Ishikawa (cell line): ENCODE data around the gene CEP162.

ENCODE experiments used
- CEBPB ChIP-seq: IDR thresholded peaks from 2 replicates; pipeline ENCODE4 v1.6.1; 2012
- CREB1 ChIP-seq: IDR thresholded peaks from 2 replicates; pipeline ENCODE4 v1.6.1; 2012; ENCODE audit warnings: low read depth
- EGR1 ChIP-seq: IDR thresholded peaks from 2 replicates; pipeline ENCODE4 v1.6.1; 2012
- EP300 ChIP-seq: IDR thresholded peaks from 2 replicates; pipeline ENCODE4 v1.6.1; 2012; ENCODE audit warnings: borderline replicate concordance
- FOXM1 ChIP-seq: IDR thresholded peaks from 2 replicates; pipeline ENCODE4 v1.6.1; 2012; ENCODE audit warnings: low read depth, borderline replicate concordance
- NFIC ChIP-seq: IDR thresholded peaks from 2 replicates; pipeline ENCODE4 v1.6.1; 2012
- RAD21 ChIP-seq: IDR thresholded peaks from 2 replicates; pipeline ENCODE4 v1.6.1; 2012; ENCODE audit warnings: low read depth
- TAF1 ChIP-seq: IDR thresholded peaks from 2 replicates; pipeline ENCODE4 v1.6.1; 2012; ENCODE audit warnings: low read depth, mild to moderate bottlenecking
- TCF12 ChIP-seq: IDR thresholded peaks from 2 replicates; pipeline ENCODE4 v1.6.1; 2012; ENCODE audit warnings: low read depth
- TEAD4 ChIP-seq: IDR thresholded peaks from 2 replicates; pipeline ENCODE4 v1.6.1; 2012
- YY1 ChIP-seq: IDR thresholded peaks from 2 replicates; pipeline ENCODE4 v1.6.1; 2012; ENCODE audit warnings: low read depth
- ZBTB7A ChIP-seq: IDR thresholded peaks from 2 replicates; pipeline ENCODE4 v1.6.1; 2012; ENCODE audit warnings: low read depth
- TF ChIP-seq, protein P1 (sequence below): IDR thresholded peaks from 2 replicates; pipeline ENCODE4 v1.6.1; 2012
- TF ChIP-seq, protein P2 (sequence below): IDR thresholded peaks from 2 replicates; pipeline ENCODE4 v1.6.1; 2012; ENCODE audit warnings: low read depth, mild to moderate bottlenecking
- TF ChIP-seq, protein P3 (sequence below): IDR thresholded peaks from 2 replicates; pipeline ENCODE4 v1.6.1; 2012

The CEP162 gene

DNA sequence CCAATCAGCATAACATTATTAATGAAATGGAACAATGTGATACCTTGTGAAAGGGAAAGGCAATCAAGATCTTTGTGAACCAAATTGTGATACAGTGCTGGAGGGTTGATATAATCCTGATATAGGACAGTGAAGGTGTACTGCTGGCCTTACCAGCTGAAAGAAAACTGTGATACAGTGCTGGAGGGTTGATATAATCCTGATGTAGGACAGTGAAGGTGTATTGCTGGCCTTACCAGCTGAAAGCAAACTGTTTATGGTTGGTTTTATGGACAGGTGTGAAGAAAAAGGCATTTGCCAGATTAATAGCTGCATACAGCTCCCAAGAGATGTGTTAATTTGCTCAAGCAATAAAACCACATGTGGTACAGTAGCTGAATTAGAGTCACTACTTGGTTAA lies 119.9 kb downstream of the CEP162 start:
- TF ChIP-seq YY1 (no peak), EP300 (no peak), NFIC (no peak), CEBPB (no peak), FOXM1 (no peak), CREB1 (no peak), RAD21 (no peak), TAF1 (no peak), TEAD4 (no peak), TCF12 (no peak), EGR1 (no peak), ZBTB7A (no peak)
- TF ChIP-seq, protein P1, sequence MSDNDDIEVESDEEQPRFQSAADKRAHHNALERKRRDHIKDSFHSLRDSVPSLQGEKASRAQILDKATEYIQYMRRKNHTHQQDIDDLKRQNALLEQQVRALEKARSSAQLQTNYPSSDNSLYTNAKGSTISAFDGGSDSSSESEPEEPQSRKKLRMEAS: no peak
- TF ChIP-seq, protein P2, sequence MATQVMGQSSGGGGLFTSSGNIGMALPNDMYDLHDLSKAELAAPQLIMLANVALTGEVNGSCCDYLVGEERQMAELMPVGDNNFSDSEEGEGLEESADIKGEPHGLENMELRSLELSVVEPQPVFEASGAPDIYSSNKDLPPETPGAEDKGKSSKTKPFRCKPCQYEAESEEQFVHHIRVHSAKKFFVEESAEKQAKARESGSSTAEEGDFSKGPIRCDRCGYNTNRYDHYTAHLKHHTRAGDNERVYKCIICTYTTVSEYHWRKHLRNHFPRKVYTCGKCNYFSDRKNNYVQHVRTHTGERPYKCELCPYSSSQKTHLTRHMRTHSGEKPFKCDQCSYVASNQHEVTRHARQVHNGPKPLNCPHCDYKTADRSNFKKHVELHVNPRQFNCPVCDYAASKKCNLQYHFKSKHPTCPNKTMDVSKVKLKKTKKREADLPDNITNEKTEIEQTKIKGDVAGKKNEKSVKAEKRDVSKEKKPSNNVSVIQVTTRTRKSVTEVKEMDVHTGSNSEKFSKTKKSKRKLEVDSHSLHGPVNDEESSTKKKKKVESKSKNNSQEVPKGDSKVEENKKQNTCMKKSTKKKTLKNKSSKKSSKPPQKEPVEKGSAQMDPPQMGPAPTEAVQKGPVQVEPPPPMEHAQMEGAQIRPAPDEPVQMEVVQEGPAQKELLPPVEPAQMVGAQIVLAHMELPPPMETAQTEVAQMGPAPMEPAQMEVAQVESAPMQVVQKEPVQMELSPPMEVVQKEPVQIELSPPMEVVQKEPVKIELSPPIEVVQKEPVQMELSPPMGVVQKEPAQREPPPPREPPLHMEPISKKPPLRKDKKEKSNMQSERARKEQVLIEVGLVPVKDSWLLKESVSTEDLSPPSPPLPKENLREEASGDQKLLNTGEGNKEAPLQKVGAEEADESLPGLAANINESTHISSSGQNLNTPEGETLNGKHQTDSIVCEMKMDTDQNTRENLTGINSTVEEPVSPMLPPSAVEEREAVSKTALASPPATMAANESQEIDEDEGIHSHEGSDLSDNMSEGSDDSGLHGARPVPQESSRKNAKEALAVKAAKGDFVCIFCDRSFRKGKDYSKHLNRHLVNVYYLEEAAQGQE: no peak
- TF ChIP-seq, protein P3, sequence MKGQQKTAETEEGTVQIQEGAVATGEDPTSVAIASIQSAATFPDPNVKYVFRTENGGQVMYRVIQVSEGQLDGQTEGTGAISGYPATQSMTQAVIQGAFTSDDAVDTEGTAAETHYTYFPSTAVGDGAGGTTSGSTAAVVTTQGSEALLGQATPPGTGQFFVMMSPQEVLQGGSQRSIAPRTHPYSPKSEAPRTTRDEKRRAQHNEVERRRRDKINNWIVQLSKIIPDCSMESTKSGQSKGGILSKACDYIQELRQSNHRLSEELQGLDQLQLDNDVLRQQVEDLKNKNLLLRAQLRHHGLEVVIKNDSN: no peak

DNA sequence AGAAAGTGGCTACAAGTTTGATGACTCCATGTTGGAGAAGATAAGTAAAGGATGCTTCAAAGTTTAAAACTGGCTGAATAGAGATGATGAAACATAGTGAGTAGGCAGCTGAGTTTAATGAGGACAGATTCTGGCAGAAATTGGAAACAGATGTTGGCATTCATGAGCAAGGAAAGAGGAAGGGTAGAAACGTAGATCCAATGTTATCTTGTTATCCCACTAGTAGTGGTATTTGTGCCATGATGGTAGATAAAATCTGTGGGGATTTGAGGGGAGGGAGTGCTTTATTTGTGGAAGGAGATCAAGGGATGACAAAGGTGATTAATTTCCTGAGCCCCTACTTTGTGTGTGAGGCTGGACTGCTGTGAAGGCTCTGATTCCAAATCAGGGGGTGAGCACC lies 124.4 kb downstream of the CEP162 start:
- TF ChIP-seq CEBPB: no peak

GRCh38 chr6:84095156-84095555 lies 132.3 kb downstream of the CEP162 start:
- TF ChIP-seq, protein P3: no peak
- TF ChIP-seq RAD21: no peak
- TF ChIP-seq EP300: no peak
- TF ChIP-seq CEBPB: no peak
- TF ChIP-seq CREB1: no peak
- no peak for TF ChIP-seq TEAD4
- no peak for TF ChIP-seq EGR1
- no peak for TF ChIP-seq YY1
- TF ChIP-seq ZBTB7A: no peak
- no peak for TF ChIP-seq TAF1

GRCh38 chr6:84093441-84094435 lies 133.7 kb downstream of the CEP162 start:
- TF ChIP-seq TEAD4 (no peak), CEBPB (no peak), CREB1 (no peak), YY1 (no peak), ZBTB7A (no peak), TAF1 (no peak), EP300 (no peak), NFIC (no peak), EGR1 (no peak), FOXM1 (no peak), RAD21 (no peak), TCF12 (no peak)
- TF ChIP-seq, protein P3: no peak
- TF ChIP-seq, protein P1: no peak
- TF ChIP-seq, protein P2: no peak

- no peak for TF ChIP-seq CREB1
- TF ChIP-seq, protein P2: no peak
- no peak for TF ChIP-seq TEAD4
Measured at GRCh38 chr6:84089552-84089951, 137.9 kb downstream of the CEP162 start.
